Transverse colon (tissue), 4 donors: ENCODE results near the gene SPATA16. TPM values are rescaled to one million over a fixed set of nuclear protein-coding genes. Genes with fewer than 3 reads are reported as not detected.

ENCODE experiments used
- DNase-seq: peaks from one replicate; pipeline ENCODE4 v3.0.0-alpha.2; 2019
- H3K27ac ChIP-seq, 4 donors: fragments of 200-600 bp; sonication (generic); 2 replicates each; pipeline ENCODE4 v1.5.1; 2016 to 2018; ENCODE audit warnings: inconsistent platforms in 4 of 4
- H3K27me3 ChIP-seq: fragments of 200-600 bp; sonication (generic); 2 replicates; pipeline ENCODE4 v1.5.1; 2017; ENCODE audit warnings: inconsistent platforms
- H3K36me3 ChIP-seq, 4 donors: fragments of 200-600 bp; sonication (generic); 2 replicates each; pipeline ENCODE4 v1.5.1; 2017 to 2019; ENCODE audit warnings: inconsistent platforms in 4 of 4
- H3K4me1 ChIP-seq, 4 donors: fragments of 200-600 bp; sonication (generic); 2 replicates each; pipeline ENCODE4 v1.5.1; 2017 to 2020; ENCODE audit warnings: inconsistent platforms in 4 of 4
- H3K4me3 ChIP-seq, 4 donors: fragments of 200-600 bp; sonication (generic); 1 replicate in 1 of 4; 2 replicates in 3 of 4; pipeline versions ENCODE4 v1.5.1 to v1.6.1; 2017 to 2019; ENCODE audit warnings: inconsistent platforms in 4 of 4
- H3K9me3 ChIP-seq, 2 donors: fragments of 200-600 bp; sonication (generic); 2 replicates each; pipeline ENCODE4 v1.5.1; 2017 to 2019; ENCODE audit warnings: inconsistent platforms in 2 of 2
- CTCF ChIP-seq, 5 experiments: fragments of 200-600 bp in 3 of 5; fragments of 450-650 bp in 2 of 5; sonication (generic) in 3 of 5; IDR thresholded peaks; 1 replicate in 2 of 5; 2 replicates in 3 of 5; pipeline ENCODE4 v1.5.1; 2016 to 2017; ENCODE audit warnings: antibody characterized with exemption in 5 of 5, inconsistent platforms in 3 of 5, mild to moderate bottlenecking in 2 of 5, moderate library complexity in 1 of 5
- EP300 ChIP-seq: sonication (generic); formaldehyde crosslinking; IDR thresholded peaks from one replicate; pipeline ENCODE4 v1.6.1; 2017; ENCODE audit warnings: antibody characterized with exemption, low read depth
- POLR2A ChIP-seq: fragments of 450-650 bp; IDR thresholded peaks from one replicate; pipeline ENCODE4 v1.6.1; 2016; ENCODE audit warnings: antibody characterized with exemption, mild to moderate bottlenecking, moderate library complexity
- POLR2AphosphoS5 ChIP-seq, 3 donors: sonication (generic); formaldehyde crosslinking; IDR thresholded peaks; one replicate each; pipeline ENCODE4 v1.6.1; 2016; ENCODE audit warnings: antibody characterized with exemption in 3 of 3
- WGBS, 2 donors: methylation state at CpG; one replicate each; pipeline ENCODE4 v1.1.5; 2018; ENCODE audit warnings: low coverage in 1 of 2; 5-methylcytosine and 5-hydroxymethylcytosine counted together
- in situ Hi-C, 4 donors: fragments of 200-750 bp; cut with MboI; loops; one replicate each; pipeline versions ENCODE4 v1.15.0 to v1.15.1; 2017; ENCODE audit warnings: low sequenced_read_pairs in 3 of 4, low pct_ligation_motif_present in 1 of 4, low pct_unique_long_range_greater_than_20kb in 1 of 4
- intact Hi-C: fragments of 100-400 bp; cut with DNase I; formaldehyde crosslinking; loops from one replicate; pipeline ENCODE4 v1.15.1; 2023; ENCODE audit warnings: low total_unique reads
- total RNA-seq, 4 donors: library from RNA; depleted of rRNA; stranded (reverse); fragments of >200 nt; gene quantifications; one replicate each; pipeline ENCODE4 v1.1.0, GENCODE V29; 2016

The SPATA16 gene
- total RNA-seq, 4 donors from 2014 or later, result not detected

- no peaks in the 10 kb centered on the region for H3K27me3 ChIP-seq
- in situ Hi-C loops, result no loop called here
- H3K27ac ChIP-seq, result no peak overlapping the region
- H3K4me1 ChIP-seq, result no peaks in the 10 kb centered on the region
- intact Hi-C loops, result no loop called here
- no peak overlapping the region for H3K4me3 ChIP-seq
- no peak for TF ChIP-seq CTCF (IDR thresholded peaks at IDR 0.05)
- no peak for TF ChIP-seq POLR2A
- no peak for TF ChIP-seq EP300
- TF ChIP-seq POLR2AphosphoS5 (IDR thresholded peaks at IDR 0.05), result no peak
- H3K9me3 ChIP-seq, result no peaks in the 10 kb centered on the region
- no peak for DNase-seq
- no peaks in the 10 kb centered on the region for H3K36me3 ChIP-seq
- 79% methylated on average over 2 of the region's 2 CpGs; no CpG with 5 or more reads in 1 of the 2 donors for WGBS, 2 donors
These were observed 29.7 kb downstream of the SPATA16 start for GRCh38 chr3:173111321-173111720.

GRCh38 chr3:173109143-173109542, 31.9 kb downstream of the SPATA16 start:
- DNase-seq, result no peak
- Histone ChIP-seq H3K4me3 (no peak overlapping the region), H3K27me3 (no peaks in the 10 kb centered on the region), H3K9me3 (no peaks in the 10 kb centered on the region), H3K36me3 (no peaks in the 10 kb centered on the region), H3K4me1 (no peaks in the 10 kb centered on the region), H3K27ac (no peak overlapping the region)
- WGBS, 2 donors, result 61 to 64% methylated on average over 4 of the region's 4 CpGs
- TF ChIP-seq POLR2A (no peak), POLR2AphosphoS5 (IDR thresholded peaks at IDR 0.05) (no peak), EP300 (no peak), CTCF (IDR thresholded peaks at IDR 0.05) (no peak)
- in situ Hi-C loops, result no loop called here
- intact Hi-C loops, result no loop called here

GRCh38 chr3:173103469-173103868, 37.6 kb downstream of the SPATA16 start:
- H3K36me3 ChIP-seq, result no peaks in the 10 kb centered on the region
- no peaks in the 10 kb centered on the region for H3K9me3 ChIP-seq
- in situ Hi-C loops, result no loop called here
- intact Hi-C loops, result no loop called here
- H3K27ac ChIP-seq, result no peak overlapping the region
- WGBS, 2 donors, result 58% methylated on average over 1 of the region's 1 CpG; no CpG with 5 or more reads in 1 of the 2 donors
- no peak for TF ChIP-seq CTCF (IDR thresholded peaks at IDR 0.05)
- TF ChIP-seq EP300, result no peak
- TF ChIP-seq POLR2A, result no peak
- TF ChIP-seq POLR2AphosphoS5 (IDR thresholded peaks at IDR 0.05), result no peak
- no peaks in the 10 kb centered on the region for H3K27me3 ChIP-seq
- no peak for DNase-seq
- no peaks in the 10 kb centered on the region for H3K4me1 ChIP-seq
- no peak overlapping the region for H3K4me3 ChIP-seq

- intact Hi-C loops, result no loop called here
- H3K4me3 ChIP-seq, result no peak overlapping the region
- in situ Hi-C loops, result no loop called here
These were observed 42.1 kb downstream of the SPATA16 start for GRCh38 chr3:173098959-173099358.

More at GRCh38 chr3:173098959-173099358, 42.1 kb downstream of the SPATA16 start:
- Histone ChIP-seq H3K27me3 (no peaks in the 10 kb centered on the region), H3K36me3 (no peaks in the 10 kb centered on the region), H3K9me3 (no peaks in the 10 kb centered on the region), H3K27ac (no peak overlapping the region), H3K4me1 (no peaks in the 10 kb centered on the region)
- DNase-seq, result no peak
- no peak for TF ChIP-seq POLR2A
- no peak for TF ChIP-seq POLR2AphosphoS5 (IDR thresholded peaks at IDR 0.05)
- no peak for TF ChIP-seq EP300
- TF ChIP-seq CTCF (IDR thresholded peaks at IDR 0.05), result no peak
- 78 to 94% methylated on average over 1 of the region's 1 CpG for WGBS, 2 donors
